HPDE6-E6E7 (cell line): Measurements from ENCODE around the gene MDC1.

Experiments
- DNase-seq: peaks from one replicate; pipeline ENCODE4 v3.0.0; 2011; ENCODE audit warnings: missing footprints; ENCODE audit errors: extremely low spot score

MDC1 gene

DNA sequence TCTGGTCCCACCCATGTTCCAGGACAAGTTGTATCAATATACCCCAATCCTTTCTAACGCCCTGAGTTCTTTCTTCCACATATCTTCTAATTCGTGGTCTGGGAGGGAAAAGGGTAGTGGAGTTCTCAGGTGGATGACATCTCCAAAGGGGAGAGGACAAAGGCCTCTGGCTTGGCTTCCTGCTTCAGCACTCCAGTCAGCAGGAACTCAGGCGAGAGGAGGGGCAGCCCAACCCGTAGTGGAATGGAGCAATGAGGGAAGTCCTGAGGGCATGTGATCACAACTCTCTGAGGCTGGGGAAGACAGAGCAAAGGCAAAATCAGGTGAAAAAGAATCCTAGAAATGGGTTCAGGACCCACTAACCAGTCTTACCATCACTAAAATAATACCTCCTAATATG lies 16.7 kb downstream of the MDC1 start:
- no peak for DNase-seq

GRCh38 chr6:30696432-30696831 lies 20.6 kb downstream of the MDC1 start:
- no peak for DNase-seq

- no peak for DNase-seq
Observed at GRCh38 chr6:30691208-30691847, 25.8 kb downstream of the MDC1 start.

GRCh38 chr6:30690403-30691207 lies 26.5 kb downstream of the MDC1 start, which contains the start of gene NRM:
NRM (minus strand) TSS chr6:30690984; CDS start chr6:30690974, 10 bp downstream.
- peak; percentile 77 for DNase-seq

DNA sequence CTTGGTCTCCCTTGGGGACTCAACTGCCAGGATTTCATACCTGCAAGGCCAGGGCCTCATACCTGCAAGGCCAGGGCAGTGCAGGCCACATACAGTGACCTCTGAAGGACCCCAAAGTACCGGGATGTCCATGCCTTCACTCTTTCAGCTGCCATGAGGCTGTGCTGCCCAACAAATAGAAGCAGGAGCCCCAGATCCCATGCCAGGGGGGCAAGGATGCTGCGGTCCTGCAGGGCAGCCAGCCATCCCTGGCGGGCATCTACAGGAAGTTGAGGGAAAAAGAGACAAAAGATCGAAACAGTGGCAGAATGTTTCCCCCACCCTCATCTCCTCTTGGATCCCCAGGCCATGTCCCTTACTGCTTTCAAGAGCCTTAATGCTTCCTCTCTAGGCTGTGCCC lies 27.1 kb downstream of the MDC1 start:
- DNase-seq: no peak

GRCh38 chr6:30689022-30689865 lies 27.8 kb downstream of the MDC1 start:
- no peak for DNase-seq

DNA sequence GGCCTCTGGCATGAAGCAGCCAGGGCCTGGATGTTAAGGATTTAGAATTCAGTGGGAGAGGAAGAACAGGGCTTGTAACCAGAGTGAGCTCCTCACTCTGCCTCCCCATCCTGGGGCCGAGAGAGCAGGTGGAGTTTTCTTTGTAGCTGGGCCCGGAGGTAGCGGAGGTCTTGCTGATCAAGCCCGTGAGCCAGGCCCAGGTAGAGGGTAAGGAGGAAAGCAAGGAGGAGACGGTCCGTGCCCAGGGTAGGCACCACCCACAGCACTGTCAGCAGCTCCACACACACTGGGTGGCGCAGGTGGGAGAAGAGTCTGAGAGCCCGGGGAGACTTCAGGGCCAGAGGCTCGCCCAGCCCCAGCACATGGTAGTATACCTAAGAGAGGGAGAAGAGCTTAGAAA lies 28.5 kb downstream of the MDC1 start:
- DNase-seq: no peak

DNA sequence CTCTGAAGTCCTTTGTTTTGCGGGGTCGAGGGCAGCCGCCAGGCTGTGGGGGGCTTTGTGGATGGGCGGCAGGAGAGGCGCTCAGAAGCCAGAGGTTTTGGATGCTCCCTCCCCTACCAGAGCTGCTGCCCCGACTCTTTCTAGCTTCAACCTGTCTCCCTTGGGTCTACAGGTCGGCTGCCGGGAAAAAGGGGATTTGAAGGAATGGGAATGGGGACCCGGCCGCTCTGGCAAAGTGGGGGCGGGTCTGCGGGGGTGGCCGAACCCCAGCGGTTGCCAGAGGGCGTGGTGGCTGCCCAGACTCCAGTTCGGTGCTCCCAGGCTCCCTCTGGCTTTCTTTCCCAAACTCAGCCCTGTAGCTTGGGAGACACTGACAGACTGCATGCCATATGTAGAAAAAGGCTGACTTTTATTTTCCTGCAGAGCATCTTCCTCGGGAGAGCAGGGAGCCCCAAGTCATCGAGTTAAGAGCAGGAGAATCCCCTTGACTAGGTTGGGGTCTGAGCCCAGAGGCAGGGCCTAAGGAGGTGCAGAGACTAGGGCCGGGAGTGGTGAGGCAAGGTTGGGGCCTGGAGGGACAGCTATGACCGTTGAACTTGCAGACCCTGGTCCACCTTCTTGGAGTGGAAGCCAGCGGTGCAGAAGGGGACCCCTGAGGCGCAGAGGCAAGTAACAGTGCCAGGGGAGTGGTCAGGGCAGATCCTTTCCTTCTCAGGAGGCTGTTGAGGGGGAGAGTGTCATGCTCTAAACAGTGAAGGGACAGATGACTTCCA lies 29.2 kb downstream of the MDC1 start:
- no peak for DNase-seq

GRCh38 chr6:30686908-30687658 lies 30.0 kb downstream of the MDC1 start:
- DNase-seq: peak; percentile 93

DNA sequence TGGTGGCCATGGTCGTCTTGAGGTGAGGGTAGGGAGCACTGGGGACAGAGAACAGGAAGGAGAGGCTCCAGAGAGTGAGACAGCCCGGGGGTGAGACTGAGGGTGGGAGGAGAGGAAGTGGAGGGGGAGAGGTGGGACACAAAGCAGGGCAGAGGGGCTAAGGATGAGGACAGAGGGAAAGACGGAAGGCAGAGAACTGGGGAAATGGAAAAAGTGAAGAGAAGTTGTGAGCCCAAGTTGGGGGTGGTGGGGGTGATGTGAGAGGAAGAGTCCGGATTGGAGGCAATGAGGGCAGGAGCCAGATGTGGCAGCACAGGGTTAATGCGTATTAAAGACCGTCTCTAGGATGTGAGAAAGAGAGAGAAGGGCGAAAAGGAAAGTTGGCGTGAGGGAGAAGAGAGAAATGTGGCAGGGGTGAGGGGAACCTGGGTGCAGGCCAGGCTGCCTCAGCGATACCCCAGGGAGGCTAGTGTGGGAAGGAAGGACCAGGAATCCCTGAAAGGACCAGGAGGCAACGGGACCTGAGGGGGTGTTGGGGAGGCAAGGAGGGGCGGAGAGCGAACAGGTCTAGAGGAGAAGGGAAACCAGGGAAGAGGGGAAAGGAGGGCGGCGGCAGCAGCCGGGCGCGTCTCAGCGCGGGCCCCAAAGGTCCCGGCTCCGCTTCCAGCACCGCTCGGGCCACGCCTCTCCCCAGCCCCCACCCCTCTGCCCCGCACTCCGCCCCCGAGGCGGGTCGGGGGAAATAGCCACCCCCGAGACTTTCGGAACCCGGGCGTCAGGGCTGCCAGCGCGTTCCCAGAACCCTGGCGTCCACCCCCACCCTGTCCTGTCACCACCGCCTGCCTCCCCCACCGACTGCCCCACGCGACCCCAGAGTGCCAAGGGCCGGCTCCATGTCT lies 30.8 kb downstream of the MDC1 start, which contains the start of gene PPP1R18:
Gene PPP1R18, minus strand, starts transcription at position 637 of the 899 bp plus-strand sequence. Its CDS starts 627 bp downstream, at position 10.
- no peak for DNase-seq

DNA sequence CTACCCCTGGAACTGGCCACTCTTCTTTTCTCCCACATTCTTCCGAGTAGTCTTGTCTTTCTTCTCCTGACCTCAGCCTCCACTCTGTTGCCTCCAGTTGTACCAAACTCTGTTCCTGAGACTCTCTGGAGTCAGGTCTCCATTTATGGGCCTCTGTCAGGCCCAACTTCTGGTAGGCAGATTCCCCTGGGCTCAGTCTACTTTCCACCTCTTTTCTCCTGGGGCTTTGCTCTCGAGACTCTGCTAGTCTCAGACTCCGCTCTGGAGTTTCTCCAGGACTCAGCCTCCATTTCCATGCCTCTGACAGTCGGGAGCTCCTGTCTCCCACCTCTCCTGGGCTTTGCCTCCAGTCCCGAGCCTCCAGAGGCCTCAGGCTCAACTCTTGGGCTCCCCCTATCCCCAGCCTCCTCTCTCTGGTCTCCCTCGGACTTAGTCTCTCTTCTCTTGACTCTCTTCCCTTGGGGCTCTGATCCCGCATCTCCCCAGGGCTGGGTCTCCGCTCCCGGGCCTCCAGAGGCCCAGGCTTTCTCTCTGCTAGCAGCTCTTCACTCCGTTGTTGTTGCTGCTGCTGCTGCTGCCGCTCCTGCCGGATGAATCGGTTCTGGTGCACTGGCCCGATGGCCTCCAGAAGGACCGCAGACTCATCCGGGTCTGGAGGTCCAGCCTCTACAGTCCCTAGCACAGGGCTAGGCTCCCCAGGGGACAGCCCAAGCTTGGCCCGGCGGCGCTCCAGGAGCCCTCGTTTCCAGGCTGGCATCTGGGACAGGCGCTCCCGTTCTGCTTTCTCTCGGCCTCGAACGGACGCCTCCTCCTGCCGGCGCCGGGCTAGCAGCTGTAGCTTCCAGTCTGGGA lies 31.7 kb downstream of the MDC1 start:
- no peak for DNase-seq

- DNase-seq: no peak
Observed at GRCh38 chr6:30684386-30685156, 32.5 kb downstream of the MDC1 start.

DNA sequence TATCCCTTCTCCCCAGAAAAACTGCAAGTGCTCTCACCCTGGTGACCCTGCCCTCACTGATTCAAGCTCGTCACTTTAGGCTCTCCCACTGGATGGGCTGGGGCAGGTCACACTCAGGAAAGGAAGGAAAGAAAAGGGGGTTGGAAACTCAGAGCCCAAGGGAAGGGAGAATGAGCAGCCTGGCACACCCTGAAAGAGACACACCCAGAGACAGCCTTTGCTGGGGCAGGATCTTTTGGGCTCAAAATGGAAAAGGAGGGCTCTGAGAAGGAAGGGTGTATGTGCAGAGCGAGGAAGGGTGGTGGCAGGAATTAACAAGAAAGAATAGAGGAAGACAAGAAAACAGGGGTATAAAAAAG lies 33.1 kb downstream of the MDC1 start:
- no peak for DNase-seq

DNA sequence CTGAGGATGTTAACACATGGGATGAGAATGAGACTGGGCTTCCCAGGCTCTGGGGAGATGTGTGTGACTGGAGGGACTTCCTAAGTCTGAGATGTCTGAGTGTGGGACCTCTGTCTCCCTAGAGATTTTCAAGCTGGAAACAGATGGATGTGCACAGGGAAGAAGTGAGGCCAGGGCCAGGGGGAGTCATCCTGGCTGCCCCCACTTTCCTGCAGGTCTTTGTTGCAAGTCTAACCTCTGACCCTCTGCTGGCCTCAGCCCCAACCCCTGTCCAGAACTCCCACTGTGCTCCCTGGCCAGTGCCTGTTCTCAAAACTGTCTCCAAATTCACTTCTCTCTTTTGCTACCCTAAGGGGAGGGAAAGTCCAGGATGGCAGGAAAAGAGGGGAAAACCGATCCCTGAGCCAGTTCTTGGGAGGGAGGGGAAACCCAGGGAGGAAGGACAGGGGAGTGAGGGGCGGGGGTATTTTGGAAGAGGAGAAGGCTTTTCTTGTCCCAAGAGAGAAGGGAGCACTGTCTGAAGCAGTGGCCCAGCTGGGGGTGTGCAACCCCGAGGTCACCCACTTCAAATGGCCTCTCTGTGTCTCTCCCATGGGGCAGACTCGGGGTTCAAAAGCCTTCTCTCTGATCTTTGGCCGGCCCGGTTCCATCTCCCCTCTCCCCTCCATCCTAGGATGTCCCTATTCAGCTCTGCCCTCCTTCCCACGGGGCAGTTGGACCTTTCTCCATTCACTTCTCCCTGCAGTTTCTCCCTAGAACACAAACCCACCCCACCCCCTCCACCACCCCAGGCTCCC lies 33.7 kb downstream of the MDC1 start:
- DNase-seq: no peak

DNA sequence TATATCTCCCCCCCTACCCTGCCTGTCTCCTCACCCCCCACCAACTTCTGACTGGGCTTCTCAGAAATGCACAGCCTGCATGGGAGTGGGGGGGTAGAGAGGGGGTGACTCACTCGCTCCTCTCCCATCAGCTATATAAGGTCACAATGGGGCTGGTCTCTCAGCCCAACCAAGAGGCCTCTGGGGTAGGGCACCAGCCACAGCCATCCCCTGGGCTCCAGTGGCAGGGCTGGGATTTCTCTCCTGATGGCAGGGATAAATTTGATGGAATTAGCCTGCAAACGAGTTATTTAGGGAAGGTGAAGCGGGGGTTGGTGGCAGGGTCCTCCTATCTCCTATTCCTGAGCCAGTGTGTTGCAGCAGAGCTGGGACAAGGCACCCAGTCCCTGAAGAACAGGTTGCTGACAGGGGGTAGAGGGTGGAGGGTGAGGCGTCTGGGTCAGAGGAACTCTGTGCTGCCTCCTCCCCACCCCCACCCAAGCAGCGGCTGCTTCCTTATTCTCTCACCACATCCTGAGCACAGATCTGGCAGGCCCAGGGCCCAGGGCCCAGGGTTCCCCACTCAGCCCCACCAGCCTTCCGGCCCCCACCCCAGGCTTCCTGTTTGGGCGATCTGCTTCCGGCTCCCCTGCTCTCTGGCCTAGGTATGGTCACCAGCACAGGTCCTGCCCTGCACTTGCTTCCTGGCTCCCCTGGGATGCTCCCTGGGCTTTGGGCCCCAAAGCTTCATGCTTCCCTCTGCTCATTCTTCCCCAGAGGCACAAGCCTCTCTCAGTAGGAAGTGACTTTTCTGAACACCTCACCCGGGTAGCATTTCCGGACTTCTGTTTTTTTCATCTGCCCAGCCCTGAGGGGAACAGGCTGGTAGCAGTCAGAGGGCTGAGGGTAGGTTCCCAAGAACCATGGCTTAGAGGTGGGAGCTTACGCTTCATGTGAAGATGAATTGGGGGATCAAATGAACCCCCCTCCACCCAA lies 34.7 kb downstream of the MDC1 start:
- DNase-seq: peak; percentile 67

GRCh38 chr6:30681766-30682142 lies 35.3 kb downstream of the MDC1 start:
- no peak for DNase-seq
